Measurements from ENCODE around the gene ZNF14. TPM values are rescaled to one million over a fixed set of nuclear protein-coding genes. Genes with fewer than 3 reads are reported as not detected.

Gene ZNF14
- total and polyA plus RNA-seq, 9 of the 15 experiments (the other 6 are each of a cell fraction or from before 2014, with no cell fraction given): 1.9 to 7.0 (median 4.0) TPM

DNA sequence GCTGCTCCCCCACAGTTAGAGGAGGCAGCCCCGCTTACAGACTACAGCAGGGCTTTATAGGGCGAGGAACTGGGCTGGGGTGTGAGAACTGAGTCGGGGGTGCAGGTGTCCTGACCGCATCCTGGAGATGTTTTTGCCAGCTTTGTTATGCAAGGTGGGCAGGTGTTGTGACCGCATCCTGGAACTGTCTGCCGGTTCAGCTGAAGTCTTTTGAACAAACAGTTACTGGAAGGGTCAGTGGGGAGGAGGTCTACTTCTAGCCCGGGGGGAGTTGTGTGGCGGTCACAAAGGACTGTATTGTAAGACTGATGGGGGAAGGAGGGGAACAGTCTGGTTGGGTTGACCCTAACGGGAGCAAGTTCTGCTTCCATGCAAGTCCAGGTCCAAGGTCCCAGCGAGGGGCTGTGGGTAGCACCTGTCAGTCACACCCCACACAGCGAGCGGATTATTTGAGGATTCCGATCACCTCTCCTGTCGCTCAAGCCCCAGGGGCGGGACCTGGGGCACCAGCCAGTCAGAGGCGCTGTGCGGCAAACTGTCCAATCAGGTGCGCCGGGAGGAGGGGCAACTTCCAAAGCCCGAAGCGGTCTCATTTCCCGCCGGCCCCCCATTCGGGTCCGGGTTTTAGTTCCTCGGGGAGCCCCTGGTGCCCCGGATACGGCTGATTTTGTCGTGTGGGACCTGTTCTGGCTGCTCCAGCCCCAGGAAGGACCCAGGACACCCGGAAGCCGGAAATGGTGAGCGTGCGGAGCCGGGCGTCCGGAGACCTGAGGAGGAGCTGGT lies 64.5 kb downstream of the ZNF14 start, which contains the start of gene ZNF101 (continued):
- TF ChIP-seq, protein P1, sequence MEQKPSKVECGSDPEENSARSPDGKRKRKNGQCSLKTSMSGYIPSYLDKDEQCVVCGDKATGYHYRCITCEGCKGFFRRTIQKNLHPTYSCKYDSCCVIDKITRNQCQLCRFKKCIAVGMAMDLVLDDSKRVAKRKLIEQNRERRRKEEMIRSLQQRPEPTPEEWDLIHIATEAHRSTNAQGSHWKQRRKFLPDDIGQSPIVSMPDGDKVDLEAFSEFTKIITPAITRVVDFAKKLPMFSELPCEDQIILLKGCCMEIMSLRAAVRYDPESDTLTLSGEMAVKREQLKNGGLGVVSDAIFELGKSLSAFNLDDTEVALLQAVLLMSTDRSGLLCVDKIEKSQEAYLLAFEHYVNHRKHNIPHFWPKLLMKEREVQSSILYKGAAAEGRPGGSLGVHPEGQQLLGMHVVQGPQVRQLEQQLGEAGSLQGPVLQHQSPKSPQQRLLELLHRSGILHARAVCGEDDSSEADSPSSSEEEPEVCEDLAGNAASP (IDR thresholded peaks at IDR 0.05): no peak
- TF ChIP-seq ZZZ3 (IDR thresholded peaks at IDR 0.05): no peak
- TF ChIP-seq SUPT5H (IDR thresholded peaks at IDR 0.05): peak; percentile 82
- TF ChIP-seq PCBP1 (IDR thresholded peaks at IDR 0.05; ENCODE audit: low read depth, low read length, poor library complexity, severe bottlenecking): no peak
- TF ChIP-seq HNRNPLL (IDR thresholded peaks at IDR 0.05; ENCODE audit: low read depth, low read length, poor library complexity, severe bottlenecking): no peak
- TF ChIP-seq ZNF41 (CRISPR knock-in tag; conservative IDR thresholded peaks at IDR 0.05): no peak
- TF ChIP-seq FOXK1 (CRISPR knock-in tag; IDR thresholded peaks at IDR 0.05; ENCODE audit: borderline replicate concordance): no peak
- no peak for TF ChIP-seq ZNF695 (CRISPR knock-in tag; IDR thresholded peaks at IDR 0.05)
- TF ChIP-seq CHD1 (IDR thresholded peaks at IDR 0.05; ENCODE audit: low read length): no peak
- TF ChIP-seq, protein P2, sequence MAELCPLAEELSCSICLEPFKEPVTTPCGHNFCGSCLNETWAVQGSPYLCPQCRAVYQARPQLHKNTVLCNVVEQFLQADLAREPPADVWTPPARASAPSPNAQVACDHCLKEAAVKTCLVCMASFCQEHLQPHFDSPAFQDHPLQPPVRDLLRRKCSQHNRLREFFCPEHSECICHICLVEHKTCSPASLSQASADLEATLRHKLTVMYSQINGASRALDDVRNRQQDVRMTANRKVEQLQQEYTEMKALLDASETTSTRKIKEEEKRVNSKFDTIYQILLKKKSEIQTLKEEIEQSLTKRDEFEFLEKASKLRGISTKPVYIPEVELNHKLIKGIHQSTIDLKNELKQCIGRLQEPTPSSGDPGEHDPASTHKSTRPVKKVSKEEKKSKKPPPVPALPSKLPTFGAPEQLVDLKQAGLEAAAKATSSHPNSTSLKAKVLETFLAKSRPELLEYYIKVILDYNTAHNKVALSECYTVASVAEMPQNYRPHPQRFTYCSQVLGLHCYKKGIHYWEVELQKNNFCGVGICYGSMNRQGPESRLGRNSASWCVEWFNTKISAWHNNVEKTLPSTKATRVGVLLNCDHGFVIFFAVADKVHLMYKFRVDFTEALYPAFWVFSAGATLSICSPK (IDR thresholded peaks at IDR 0.05; ENCODE audit: borderline replicate concordance): no peak
- no peak for TF ChIP-seq XRCC5 (IDR thresholded peaks at IDR 0.05; ENCODE audit: low read depth, low read length)
- TF ChIP-seq XRCC3 (IDR thresholded peaks at IDR 0.05): no peak
- TF ChIP-seq, protein P3, sequence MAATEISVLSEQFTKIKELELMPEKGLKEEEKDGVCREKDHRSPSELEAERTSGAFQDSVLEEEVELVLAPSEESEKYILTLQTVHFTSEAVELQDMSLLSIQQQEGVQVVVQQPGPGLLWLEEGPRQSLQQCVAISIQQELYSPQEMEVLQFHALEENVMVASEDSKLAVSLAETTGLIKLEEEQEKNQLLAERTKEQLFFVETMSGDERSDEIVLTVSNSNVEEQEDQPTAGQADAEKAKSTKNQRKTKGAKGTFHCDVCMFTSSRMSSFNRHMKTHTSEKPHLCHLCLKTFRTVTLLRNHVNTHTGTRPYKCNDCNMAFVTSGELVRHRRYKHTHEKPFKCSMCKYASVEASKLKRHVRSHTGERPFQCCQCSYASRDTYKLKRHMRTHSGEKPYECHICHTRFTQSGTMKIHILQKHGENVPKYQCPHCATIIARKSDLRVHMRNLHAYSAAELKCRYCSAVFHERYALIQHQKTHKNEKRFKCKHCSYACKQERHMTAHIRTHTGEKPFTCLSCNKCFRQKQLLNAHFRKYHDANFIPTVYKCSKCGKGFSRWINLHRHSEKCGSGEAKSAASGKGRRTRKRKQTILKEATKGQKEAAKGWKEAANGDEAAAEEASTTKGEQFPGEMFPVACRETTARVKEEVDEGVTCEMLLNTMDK (IDR thresholded peaks at IDR 0.05; ENCODE audit: borderline replicate concordance, insufficient read depth, low read depth, low read length, poor library complexity, severe bottlenecking): no peak
- TF ChIP-seq NFXL1 (CRISPR knock-in tag; IDR thresholded peaks at IDR 0.05): no peak
- 0 out of 2 replicates have a peak, but pooled peaks have one; percentile 35 for TF ChIP-seq BRD4 (IDR thresholded peaks at IDR 0.05)
- 0 out of 4 replicates have a peak, but pooled peaks have one; percentile 6 to 12 for TF ChIP-seq SIN3A (IDR thresholded peaks at IDR 0.05; ENCODE audit: borderline replicate concordance in 2 of 2, control insufficient read depth in 1 of 2, low read depth in 2 of 2, low read length in 2 of 2)
- no peak for TF ChIP-seq ZNF707 (CRISPR knock-in tag; conservative IDR thresholded peaks at IDR 0.05)
- no peak for TF ChIP-seq ZNF766 (CRISPR knock-in tag; conservative IDR thresholded peaks at IDR 0.05)
- no peak for TF ChIP-seq TCFL5 (CRISPR knock-in tag; conservative IDR thresholded peaks at IDR 0.05)
- TF ChIP-seq PCBP2 (IDR thresholded peaks at IDR 0.05; ENCODE audit: low read depth, low read length, poor library complexity, severe bottlenecking): no peak
- TF ChIP-seq, protein P4, sequence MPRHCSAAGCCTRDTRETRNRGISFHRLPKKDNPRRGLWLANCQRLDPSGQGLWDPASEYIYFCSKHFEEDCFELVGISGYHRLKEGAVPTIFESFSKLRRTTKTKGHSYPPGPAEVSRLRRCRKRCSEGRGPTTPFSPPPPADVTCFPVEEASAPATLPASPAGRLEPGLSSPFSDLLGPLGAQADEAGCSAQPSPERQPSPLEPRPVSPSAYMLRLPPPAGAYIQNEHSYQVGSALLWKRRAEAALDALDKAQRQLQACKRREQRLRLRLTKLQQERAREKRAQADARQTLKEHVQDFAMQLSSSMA (CRISPR knock-in tag; IDR thresholded peaks at IDR 0.05): no peak

Data from K562 (cell line).